ENCODE results near the gene DDX28.
"Not testable (repeated sequence)": the region's sequence is repeated elsewhere in the genome, so short reads cannot be mapped to it uniquely, and the experiment has no call there.

DDX28 gene

DNA sequence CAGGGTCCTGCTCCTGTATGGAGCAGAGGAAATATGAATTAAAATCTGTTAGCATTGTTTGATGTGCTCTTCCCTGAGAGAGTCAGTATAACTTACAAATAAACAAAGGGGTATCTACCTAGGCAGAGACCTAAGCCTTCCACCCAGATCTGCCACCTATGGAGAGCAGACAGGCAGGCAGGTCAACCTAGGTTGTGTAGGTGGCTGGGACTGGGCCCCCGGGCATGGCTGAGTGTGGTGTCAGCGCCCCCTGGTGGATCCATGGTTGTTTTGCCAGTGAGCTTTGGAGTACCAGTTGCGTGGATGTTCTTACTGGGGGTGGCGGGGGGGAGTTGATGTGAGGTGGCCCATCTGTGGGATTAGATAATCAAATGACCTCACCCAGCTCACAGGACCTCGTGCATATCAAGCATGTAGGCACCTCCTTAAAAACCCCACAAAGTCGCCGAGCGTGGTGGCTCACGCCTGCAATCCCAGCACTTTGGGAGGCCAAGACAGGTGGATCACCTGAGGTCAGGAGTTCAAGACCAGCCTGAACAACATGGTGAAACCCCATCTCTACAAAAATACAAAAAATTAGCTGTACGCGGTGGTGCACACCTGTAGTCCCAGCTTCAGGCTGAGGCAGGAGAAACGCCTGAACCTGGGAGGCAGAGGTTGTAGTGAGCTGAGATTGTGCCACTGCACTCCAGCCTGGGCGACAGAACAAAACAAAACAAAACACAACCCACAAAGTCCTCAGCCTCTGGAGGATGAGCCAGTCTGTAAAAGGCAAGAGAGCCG, 17.7 kb upstream of the DDX28 start:
- H3K4me3 ChIP-seq (ENCODE audit: low read length): no peak overlapping the region
- peak; percentile 83 for TF ChIP-seq CTCF (conservative IDR thresholded peaks at IDR 0.05; ENCODE audit: low read length)
- peak; percentile 48 for DNase-seq (ENCODE audit: low read depth)

DNA sequence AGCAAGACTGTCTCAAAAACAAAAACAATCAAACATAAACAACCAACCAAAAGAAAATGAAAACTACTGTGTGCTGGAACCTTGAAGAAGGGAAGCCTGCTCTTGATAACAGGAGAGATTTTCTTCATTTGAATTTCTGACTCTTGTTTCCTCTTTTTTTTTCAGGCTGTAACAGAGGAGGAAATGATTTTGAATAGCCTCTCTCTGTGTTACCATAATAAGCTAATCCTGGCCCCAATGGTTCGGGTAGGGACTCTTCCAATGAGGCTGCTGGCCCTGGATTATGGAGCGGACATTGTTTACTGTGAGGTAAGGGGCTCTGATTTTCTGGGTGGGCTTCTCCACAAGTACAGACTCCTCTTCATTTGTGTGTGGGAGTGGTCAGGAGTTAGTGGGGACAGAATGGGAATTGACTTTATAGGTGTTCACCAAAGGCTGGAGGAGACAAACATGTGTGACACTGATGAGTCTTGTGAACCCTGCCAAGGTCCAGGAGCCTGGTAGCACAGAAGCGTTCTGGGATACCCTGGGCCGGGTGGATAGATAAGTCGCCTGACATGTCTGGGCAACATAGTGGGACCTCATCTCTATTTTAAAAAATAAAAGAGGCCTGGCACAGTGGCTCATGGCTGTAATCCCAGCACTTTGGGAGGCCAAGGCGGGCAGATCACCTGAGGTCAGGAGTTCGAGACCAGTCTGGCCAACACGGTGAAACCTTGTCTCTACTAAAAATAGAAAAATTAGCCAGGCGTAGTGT, 15.0 kb upstream of the DDX28 start:
- H3K4me3 ChIP-seq (ENCODE audit: low read length): no peak overlapping the region
- no peak for TF ChIP-seq CTCF (conservative IDR thresholded peaks at IDR 0.05; ENCODE audit: low read length)
- no peak for DNase-seq (ENCODE audit: low read depth)

GRCh38 chr16:68035227-68035626, 12.2 kb upstream of the DDX28 start:
- TF ChIP-seq CTCF (conservative IDR thresholded peaks at IDR 0.05; ENCODE audit: low read length): no peak
- no peak overlapping the region for H3K4me3 ChIP-seq (ENCODE audit: low read length)
- no peak for DNase-seq (ENCODE audit: low read depth)

DNA sequence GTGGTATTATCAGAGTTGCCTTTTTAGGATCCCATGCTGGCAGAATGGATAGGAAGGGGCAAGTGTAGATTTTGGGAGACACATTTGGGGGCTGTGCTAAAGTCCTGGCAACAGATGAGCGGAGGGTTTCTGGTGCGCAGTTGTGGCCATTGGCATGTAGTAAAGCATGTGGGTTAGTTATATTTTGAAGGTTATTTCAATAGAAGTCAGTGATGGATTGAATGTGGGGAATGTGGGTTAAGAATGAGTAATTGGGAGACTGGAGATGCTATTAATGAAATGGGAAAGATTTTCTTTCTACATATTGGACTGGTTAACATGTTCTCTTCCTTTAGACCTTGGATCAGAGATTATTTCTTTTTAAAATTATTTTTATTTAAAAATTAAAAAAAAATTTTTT, 10.1 kb upstream of the DDX28 start:
- DNase-seq (ENCODE audit: low read depth): no peak
- no peak overlapping the region for H3K4me3 ChIP-seq (ENCODE audit: low read length)
- no peak for TF ChIP-seq CTCF (conservative IDR thresholded peaks at IDR 0.05; ENCODE audit: low read length)

DNA sequence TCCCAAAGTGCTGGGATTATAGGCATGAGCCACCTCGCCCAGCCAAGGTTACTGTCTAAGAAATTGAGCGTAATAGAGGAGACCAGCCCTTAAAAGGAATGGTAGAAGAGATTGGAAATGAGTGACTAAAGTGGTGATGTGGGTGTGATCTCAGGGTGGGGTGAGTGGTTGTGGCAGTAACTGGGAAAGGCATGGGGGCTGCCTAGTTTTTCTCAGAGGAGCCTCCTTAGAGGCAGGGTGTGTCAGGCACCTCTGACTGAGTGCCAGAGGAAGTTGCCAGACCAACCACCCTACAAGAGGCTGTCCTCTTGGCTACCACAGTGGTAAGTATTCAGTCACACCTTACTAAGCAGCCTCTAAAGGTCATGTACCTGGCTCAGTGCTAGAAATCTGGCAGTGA, 8.9 kb upstream of the DDX28 start:
- DNase-seq (ENCODE audit: low read depth): no peak
- no peak for TF ChIP-seq CTCF (conservative IDR thresholded peaks at IDR 0.05; ENCODE audit: low read length)

GRCh38 chr16:68030108-68030507, 7.1 kb upstream of the DDX28 start:
- DNase-seq (ENCODE audit: low read depth); H3K4me3 ChIP-seq (ENCODE audit: low read length): not testable (repeated sequence)

More for the DNA sequence above, 8.9 kb upstream of the DDX28 start:
- no peak overlapping the region for H3K4me3 ChIP-seq (ENCODE audit: low read length)

DNA sequence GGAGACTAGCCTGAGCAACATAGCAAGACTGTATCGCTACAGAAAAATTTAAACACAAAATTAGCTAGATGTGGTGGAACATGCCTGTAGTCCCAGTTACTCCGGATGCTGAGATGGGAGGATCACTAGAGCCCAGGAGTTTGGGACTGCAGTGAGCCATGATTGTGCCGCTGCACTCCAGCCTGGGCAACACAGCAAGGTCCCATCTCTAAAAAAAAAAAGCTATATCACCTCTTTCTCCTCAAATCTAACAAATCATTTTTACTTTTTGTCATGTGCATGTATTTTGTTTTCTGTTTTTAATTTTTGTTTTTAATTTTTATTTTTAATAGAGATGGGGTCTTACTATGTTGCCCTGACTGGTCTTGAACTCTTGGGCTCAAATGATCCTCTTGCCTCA, 6.0 kb upstream of the DDX28 start:
- no peak for DNase-seq (ENCODE audit: low read depth)
- TF ChIP-seq CTCF (conservative IDR thresholded peaks at IDR 0.05; ENCODE audit: low read length): no peak

More for the DNA sequence above, 6.0 kb upstream of the DDX28 start:
- no peak overlapping the region for H3K4me3 ChIP-seq (ENCODE audit: low read length)

Measured in AG10803 (cell line).